Fibroblast of pulmonary artery (primary cell): Measurements from ENCODE around the gene FBXW4.

Experiments used
- DNase-seq: peaks from one replicate; pipeline ENCODE4 v3.0.0-alpha.2; 2010; ENCODE audit warnings: low read depth
- H3K4me3 ChIP-seq: replicated peaks from 2 replicates; pipeline ENCODE4 v1.5.1; 2011; ENCODE audit warnings: low read depth, mild to moderate bottlenecking, control low read depth, low read length, moderate library complexity
- CTCF ChIP-seq: IDR thresholded peaks from 2 replicates; pipeline ENCODE4 v1.5.1; 2011; ENCODE audit warnings: mild to moderate bottlenecking, control low read depth, low read length, inconsistent platforms; ENCODE audit errors: missing control alignments

The FBXW4 gene

GRCh38 chr10:101579516-101579870, 115.5 kb downstream of the FBXW4 start:
- no peak for DNase-seq
- H3K4me3 ChIP-seq = no peak overlapping the region
- TF ChIP-seq CTCF = no peak

- no peak for TF ChIP-seq CTCF
- H3K4me3 ChIP-seq = no peak overlapping the region
- DNase-seq = no peak
Measured at GRCh38 chr10:101578803-101579515, 116.0 kb downstream of the FBXW4 start.

DNA sequence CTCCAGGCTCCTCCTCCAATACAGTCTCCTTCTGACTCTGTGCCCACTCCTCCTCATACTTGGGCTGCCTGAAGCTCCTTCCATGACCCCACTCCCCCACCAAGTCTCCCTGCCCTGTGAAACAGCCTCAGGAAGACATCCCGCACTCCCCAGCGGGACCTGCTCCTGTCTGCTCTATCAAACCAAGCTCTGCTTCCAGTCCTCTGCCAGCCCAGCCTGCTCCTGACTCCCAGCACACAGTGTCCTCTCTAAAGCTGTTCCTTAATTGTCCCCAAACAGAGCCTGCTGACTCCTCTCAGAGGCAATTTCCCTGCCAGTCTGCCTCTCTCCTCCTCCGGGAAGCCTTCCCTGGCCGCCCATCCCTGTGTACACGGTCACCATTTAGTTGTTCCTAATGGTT, 116.8 kb downstream of the FBXW4 start:
- TF ChIP-seq CTCF = no peak
- DNase-seq = no peak
- no peak overlapping the region for H3K4me3 ChIP-seq

GRCh38 chr10:101577121-101577871, 117.7 kb downstream of the FBXW4 start:
- no peak overlapping the region for H3K4me3 ChIP-seq
- no peak for TF ChIP-seq CTCF
- DNase-seq = no peak

GRCh38 chr10:101576211-101576863, 118.6 kb downstream of the FBXW4 start:
- no peak overlapping the region for H3K4me3 ChIP-seq
- no peak for TF ChIP-seq CTCF
- DNase-seq = no peak

- no peak overlapping the region for H3K4me3 ChIP-seq
- TF ChIP-seq CTCF = no peak
- DNase-seq = no peak
Measured at GRCh38 chr10:101575580-101576210, 119.3 kb downstream of the FBXW4 start.
